Activated CD8-positive, alpha-beta memory T cell treated with anti-CD3 and anti-CD28 coated beads, Interleukin-2, amount 50 U/mL, for 1 hour (primary cell): Measurements from ENCODE around the gene PPARGC1A.

Experiments
- DNase-seq: peaks from one replicate; pipeline ENCODE4 v3.0.0-alpha.2; 2020; ENCODE audit errors: extremely low read depth

Gene PPARGC1A

GRCh38 chr4:23844961-23845360, 44.9 kb downstream of the PPARGC1A start:
- DNase-seq: no peak

DNA sequence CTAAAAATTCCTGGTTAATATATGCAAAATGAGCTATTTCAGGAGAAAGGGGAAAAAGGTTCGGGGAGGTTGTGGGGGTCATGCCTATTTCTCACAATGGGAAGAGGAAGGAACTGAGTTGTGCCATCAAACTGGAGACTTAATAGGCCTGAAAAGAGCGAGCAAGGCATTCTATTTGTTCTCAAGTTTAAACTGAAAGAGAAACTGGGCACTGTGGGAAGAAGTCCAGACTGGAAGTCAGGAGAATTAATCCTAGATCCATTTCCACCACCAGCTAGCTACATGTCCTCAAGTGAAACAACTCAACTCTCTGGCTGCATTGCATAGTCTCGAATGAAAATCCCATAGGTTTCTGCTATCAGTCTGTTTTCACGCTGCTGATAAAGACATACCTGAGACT, 50.6 kb downstream of the PPARGC1A start:
- DNase-seq: no peak

DNA sequence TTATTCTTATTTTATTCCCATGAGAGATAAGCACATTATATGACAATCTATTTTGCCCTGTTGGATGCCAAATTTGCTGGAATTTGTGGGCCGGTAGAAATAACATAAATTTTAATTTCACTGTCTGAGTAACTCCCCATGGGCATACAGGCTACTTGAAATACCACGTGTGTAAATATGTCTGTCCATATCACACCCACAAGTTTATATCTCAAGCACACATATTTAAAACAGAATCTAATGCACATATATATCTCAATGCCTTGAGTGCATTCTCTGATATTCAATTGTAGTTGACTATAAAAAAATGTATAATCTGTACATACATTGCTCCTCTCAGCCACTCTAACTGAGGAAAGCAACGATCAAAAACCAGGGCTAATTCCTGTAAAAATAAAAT, 51.2 kb downstream of the PPARGC1A start:
- DNase-seq: no peak

DNA sequence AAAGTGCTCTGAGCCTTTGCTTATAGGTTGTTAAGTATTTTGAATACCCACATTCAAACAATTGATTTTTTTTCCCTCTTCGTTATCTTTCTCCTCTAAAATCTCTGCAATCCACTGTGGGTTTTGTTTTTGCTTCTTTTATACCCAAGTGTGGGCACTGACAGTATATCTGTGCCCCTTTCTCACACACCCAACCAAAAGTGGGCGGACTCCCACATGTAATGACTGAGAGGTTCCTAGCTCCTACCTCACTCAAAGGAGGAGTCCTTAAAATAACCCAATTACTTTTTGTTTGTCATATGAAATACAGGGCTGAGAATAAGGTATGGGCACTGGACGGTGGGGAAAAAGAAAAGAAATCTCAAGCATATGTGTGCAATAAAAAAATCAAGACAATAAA, 51.7 kb downstream of the PPARGC1A start:
- DNase-seq: no peak

GRCh38 chr4:23837371-23837770, 52.5 kb downstream of the PPARGC1A start:
- no peak for DNase-seq

GRCh38 chr4:23835774-23836478, 53.9 kb downstream of the PPARGC1A start:
- DNase-seq: no peak

DNA sequence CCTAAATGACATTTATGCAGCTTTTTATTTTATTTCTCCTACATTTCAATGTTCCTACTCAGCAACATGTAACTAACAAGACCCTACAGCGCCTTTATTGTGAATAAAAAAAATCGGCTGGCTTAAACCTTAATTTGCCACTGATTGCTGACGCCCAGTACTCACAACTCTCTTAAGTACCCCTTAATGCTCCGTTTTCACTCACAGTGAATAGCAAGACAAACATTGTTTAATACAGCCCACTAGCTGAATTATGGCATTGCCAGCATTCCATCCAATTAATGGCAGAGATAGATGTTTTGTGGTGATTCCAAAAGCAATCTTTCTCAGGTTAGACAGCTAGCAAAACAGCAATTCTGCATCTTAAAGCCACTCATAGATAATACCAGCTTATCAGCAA, 61.1 kb downstream of the PPARGC1A start:
- DNase-seq: no peak

- no peak for DNase-seq
Observed at GRCh38 chr4:23828020-23828715, 61.7 kb downstream of the PPARGC1A start.

- DNase-seq: no peak
Observed at GRCh38 chr4:23822181-23822580, 67.7 kb downstream of the PPARGC1A start.

GRCh38 chr4:23819041-23819511, 70.8 kb downstream of the PPARGC1A start:
- DNase-seq: no peak

- DNase-seq: no peak
Observed at GRCh38 chr4:23818097-23818885, 71.6 kb downstream of the PPARGC1A start.

GRCh38 chr4:23814996-23815660, 74.7 kb downstream of the PPARGC1A start:
- no peak for DNase-seq

DNA sequence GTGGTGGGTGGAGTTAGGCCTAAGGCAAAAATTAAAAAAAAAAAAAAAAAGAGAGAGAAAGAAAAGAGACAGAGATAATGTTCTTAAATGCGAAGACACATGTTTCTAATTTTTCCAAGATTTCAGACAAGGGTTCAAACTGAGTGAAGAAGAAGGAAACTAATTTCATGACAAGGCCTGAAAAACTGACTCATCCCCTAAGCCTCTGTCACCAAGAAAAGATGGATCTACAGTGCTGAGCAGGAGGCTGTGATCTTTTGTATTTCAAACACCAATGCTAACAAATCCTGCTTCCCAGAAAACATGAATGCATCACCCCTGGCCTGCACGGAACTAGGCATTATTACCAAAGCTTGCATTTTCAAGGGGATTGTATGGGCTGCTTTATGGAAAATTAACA, 75.3 kb downstream of the PPARGC1A start:
- DNase-seq: no peak

- DNase-seq: no peak
Observed at GRCh38 chr4:23811161-23811560, 78.7 kb downstream of the PPARGC1A start.

- no peak for DNase-seq
Observed at GRCh38 chr4:23805450-23805851, 84.4 kb downstream of the PPARGC1A start.

- DNase-seq: no peak
Observed at GRCh38 chr4:23789762-23790161, 100.1 kb downstream of the PPARGC1A start.

- no peak for DNase-seq
Observed at GRCh38 chr4:23788460-23788859, 101.4 kb downstream of the PPARGC1A start.

DNA sequence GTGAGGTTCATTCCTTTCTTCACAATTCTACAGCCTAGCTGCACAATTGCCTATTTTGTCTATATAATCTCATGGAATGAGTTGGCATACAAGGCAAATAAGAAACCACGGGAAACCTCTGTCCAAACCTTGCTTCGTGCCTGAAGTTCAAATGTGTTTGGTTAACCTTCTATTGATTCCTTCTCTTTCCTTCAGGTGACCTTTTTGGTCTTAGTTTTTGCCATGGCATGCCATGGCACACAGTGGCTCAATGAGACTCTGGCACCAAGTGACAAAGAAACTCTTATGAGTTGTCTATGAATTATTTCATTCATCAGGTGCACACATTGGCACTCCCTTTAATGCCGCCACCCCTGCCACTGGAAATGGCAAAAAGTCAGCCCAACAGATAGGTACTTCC, 101.8 kb downstream of the PPARGC1A start:
- DNase-seq: no peak

DNA sequence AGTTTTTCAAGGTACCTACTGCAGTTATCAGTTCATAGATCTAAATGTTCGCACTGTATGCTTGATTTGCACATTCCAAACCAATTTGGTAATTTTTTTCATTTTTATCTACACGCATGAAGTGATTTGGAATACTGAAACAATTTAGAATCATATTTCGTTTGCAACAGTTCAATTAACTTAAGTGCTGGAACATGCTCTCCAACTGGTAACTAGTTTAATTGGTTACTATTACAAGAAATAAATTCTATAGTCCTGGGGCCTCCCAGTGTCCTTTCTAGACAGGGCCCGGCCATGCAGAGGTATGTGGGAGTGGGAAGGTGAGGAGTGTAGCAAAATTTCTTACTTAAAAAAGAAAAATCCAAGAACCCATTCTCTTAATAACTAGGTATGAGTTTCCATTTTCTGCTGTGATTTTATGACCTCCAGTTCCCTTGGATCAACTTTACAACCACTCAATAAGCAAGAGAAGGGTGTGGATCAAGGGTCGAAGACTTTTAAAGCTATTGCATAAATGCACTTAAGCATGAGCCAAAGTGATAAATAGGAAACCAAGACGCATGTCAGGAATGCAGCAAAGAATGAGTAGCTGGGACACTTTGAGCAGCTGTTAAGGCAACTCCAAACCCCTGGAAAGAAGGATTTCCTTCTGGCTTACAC, 106.9 kb downstream of the PPARGC1A start:
- DNase-seq: no peak

GRCh38 chr4:23779839-23780238, 110.0 kb downstream of the PPARGC1A start:
- DNase-seq: no peak

DNA sequence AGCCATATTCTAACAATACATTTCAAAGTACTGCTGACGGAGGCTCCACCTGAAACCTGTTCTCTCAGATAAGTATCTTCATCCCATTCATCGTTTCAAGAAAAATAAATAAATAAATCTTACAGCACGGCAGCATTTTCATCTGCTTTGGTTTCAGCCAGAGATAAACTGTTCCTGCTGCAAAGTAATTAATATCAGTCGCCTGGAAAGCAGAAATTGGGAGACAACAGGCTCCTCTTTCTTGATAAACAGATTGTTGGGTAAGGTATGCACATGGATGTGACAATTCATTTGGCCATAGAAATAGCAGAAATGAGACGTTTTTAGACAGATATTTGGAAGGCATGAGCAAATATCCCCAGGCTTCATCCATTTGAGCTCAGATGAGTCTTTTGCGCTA, 110.4 kb downstream of the PPARGC1A start:
- DNase-seq: no peak

- no peak for DNase-seq
Observed at GRCh38 chr4:23775694-23776093, 114.2 kb downstream of the PPARGC1A start.
